Measurements from ENCODE around the gene DAPK1. TPM values are rescaled to one million over a fixed set of nuclear protein-coding genes. Genes with fewer than 3 reads are reported as not detected.

DAPK1 gene
- polyA plus RNA-seq, 3 donors, result 68.5 to 95.9 (median 75.3) TPM

- DNase-seq (ENCODE audit: extremely low read depth in 1 of 11, low read depth in 9 of 11, low spot score in 4 of 11), result no peak
These were observed 254.2 kb downstream of the DAPK1 start for GRCh38 chr9:87751868-87752267.

GRCh38 chr9:87753313-87753712 lies 255.6 kb downstream of the DAPK1 start:
- no peak for DNase-seq (ENCODE audit: extremely low read depth in 1 of 11, low read depth in 9 of 11, low spot score in 4 of 11)

Other genes starting within 250 kb of the DAPK1 start
- 100 to 1,000 TPM; 126 to 177 (median 153) TPM for gene CTSL, start 228.3 kb downstream of the DAPK1 start, polyA plus RNA-seq (ENCODE audit: insufficient read length in 3 of 3)

Data from renal cortex interstitium (tissue), 11 donors.